ENCODE data around the gene IKZF2.

- TF ChIP-seq MAFK (IDR thresholded peaks at IDR 0.05; ENCODE audit: low read depth, low read length) (no peak), NFE2L2 (IDR thresholded peaks at IDR 0.05; ENCODE audit: low read depth, low read length) (no peak), CTCF (conservative IDR thresholded peaks at IDR 0.05; ENCODE audit: low read depth, low read length) (no peak), SMC3 (IDR thresholded peaks at IDR 0.05; ENCODE audit: low read depth, low read length) (no peak), USF2 (IDR thresholded peaks at IDR 0.05; ENCODE audit: low read depth, low read length) (no peak), FOS (IDR thresholded peaks at IDR 0.05; ENCODE audit: low read depth, low read length) (no peak)
Measured at GRCh38 chr2:213121690-213122089, 29.7 kb downstream of the IKZF2 start.

Measured in IMR-90 (cell line).